Transverse colon (tissue), 4 donors: ENCODE measurements around the gene CPHXL2.

ENCODE experiments used
- POLR2A ChIP-seq: fragments of 450-650 bp; IDR thresholded peaks from one replicate; pipeline ENCODE4 v1.6.1; 2016; ENCODE audit warnings: antibody characterized with exemption, mild to moderate bottlenecking, moderate library complexity
- POLR2AphosphoS5 ChIP-seq, 3 donors: sonication (generic); formaldehyde crosslinking; IDR thresholded peaks; one replicate each; pipeline ENCODE4 v1.6.1; 2016; ENCODE audit warnings: antibody characterized with exemption in 3 of 3
- TF ChIP-seq, protein P1 (sequence below), 5 experiments: fragments of 200-600 bp in 3 of 5; fragments of 450-650 bp in 2 of 5; sonication (generic) in 3 of 5; IDR thresholded peaks; 1 replicate in 2 of 5; 2 replicates in 3 of 5; pipeline ENCODE4 v1.5.1; 2016 to 2017; ENCODE audit warnings: antibody characterized with exemption in 5 of 5, inconsistent platforms in 3 of 5, mild to moderate bottlenecking in 2 of 5, moderate library complexity in 1 of 5

DNA sequence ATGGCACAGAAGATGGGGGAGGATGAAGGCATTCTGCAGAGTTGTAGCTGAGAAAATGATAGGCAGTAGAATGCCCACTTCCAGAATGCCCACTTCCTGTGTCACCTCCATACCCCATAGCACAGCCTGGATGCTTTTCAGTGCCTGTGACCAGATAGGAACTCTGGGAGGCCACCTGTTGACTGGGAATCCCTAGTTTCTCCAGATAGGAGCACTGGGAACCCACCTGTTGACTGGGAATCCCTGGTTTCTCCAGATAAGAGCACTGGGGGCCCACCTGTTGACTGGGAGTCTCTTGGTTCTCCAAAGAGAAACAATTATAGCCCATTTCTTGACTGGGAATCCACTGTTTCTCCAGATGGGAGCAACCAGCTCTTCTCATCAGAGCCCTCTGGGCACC, 37.9 kb upstream of the CPHXL2 start:
- TF ChIP-seq, protein P1, sequence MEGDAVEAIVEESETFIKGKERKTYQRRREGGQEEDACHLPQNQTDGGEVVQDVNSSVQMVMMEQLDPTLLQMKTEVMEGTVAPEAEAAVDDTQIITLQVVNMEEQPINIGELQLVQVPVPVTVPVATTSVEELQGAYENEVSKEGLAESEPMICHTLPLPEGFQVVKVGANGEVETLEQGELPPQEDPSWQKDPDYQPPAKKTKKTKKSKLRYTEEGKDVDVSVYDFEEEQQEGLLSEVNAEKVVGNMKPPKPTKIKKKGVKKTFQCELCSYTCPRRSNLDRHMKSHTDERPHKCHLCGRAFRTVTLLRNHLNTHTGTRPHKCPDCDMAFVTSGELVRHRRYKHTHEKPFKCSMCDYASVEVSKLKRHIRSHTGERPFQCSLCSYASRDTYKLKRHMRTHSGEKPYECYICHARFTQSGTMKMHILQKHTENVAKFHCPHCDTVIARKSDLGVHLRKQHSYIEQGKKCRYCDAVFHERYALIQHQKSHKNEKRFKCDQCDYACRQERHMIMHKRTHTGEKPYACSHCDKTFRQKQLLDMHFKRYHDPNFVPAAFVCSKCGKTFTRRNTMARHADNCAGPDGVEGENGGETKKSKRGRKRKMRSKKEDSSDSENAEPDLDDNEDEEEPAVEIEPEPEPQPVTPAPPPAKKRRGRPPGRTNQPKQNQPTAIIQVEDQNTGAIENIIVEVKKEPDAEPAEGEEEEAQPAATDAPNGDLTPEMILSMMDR (IDR thresholded peaks at IDR 0.05): no peak
- TF ChIP-seq POLR2AphosphoS5 (IDR thresholded peaks at IDR 0.05) (no peak), POLR2A (no peak)
